Fibroblast of skin of scalp (primary cell): Measurements from ENCODE around the gene OXCT2.
"Not testable (repeated sequence)": the region's sequence is repeated elsewhere in the genome, so short reads cannot be mapped to it uniquely, and the experiment has no call there.

Experiments
- DNase-seq: peaks from one replicate; pipeline ENCODE4 v3.0.0-alpha.2; 2013

OXCT2 gene

DNA sequence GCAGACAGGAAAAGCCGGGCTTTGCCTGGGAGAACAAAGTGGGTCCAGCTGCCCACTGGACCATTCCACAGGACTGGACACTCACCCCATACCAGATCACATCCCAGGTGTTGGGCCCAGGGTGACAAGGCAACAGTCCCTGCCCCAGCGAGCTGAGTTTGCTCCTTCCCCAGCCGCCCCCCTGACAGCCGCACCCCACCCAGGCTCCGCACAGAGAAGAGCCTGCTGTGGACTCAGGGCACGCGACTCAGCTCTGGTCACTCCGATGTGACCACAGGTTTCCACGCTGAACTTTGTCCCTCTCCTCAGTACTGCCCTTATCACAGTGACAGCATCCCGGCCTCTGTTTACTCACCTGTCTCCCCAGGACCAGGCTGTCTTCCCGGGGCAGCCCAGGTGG lies 16.3 kb upstream of the OXCT2 start:
- no peak for DNase-seq

DNA sequence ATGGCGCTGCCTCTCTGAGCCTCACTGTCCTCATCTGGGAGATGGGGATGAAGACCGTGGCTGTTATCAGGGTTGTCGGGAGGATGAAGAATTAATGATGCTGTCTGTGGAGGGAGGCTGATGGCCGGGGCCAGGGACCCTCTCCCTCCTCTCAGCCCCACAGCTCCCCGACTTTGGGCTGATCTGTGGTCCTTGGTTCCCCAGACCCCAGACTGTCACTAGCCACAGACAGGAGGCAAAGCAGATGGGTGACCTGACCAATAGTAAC lies 15.9 kb upstream of the OXCT2 start:
- DNase-seq, result not testable (repeated sequence)

DNA sequence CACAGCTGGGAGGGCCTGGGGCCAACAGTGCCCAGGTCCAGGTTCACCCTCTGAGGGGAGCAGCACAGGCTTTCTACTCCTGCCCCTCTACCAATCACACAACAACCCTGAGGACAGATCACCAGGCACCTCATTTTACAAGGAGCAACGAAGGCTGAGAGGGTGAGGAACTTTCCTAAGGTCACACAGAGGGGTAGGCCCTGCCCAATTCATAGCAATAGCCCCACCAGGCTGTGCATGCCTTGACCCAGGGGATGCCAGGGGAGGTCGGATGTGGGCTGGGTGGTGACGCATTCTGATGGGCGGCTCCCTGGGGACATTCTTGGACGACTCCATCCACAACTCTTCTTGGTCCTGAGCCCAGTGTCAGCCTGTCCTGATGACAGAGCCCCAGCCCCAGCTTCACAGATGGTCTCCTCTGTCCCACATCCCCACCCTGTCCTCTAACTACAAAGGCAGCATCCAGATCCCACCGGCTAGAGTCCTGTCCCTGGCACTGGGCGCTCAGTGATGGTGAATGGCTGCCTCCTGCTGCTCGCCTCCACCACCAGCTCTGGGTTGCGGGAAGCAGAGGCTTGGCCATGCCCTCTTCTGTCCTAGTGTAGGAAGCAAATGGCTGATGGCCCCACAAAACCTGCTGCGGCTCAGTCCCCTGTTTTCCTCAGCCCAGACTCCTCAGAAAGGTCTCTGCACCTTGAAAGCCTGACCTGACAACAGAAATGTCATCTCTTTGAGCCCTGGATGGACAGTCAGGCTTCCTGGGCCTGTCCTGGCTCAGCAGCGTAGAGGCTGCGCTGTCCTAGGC lies 15.4 kb upstream of the OXCT2 start:
- peak; percentile 9 for DNase-seq

DNA sequence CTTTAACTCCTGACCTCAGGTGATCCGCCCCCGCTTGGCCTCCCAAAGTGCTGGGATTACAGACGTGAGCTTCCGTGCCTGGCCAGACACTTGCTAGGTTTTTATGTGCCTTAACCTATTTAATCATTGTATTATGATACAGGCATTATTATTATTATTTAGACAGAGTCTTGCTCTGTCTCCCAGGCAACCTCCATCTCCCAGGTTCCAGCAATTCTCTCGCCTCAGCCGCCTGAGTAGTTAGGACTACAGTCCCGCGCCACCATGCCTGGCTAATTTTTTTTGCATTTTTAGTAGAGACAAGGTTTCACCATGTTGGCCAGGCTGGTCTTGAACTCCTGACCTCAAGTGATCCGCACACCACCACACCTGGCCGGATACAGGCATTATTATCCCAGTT lies 11.5 kb upstream of the OXCT2 start:
- not testable (repeated sequence) for DNase-seq

DNA sequence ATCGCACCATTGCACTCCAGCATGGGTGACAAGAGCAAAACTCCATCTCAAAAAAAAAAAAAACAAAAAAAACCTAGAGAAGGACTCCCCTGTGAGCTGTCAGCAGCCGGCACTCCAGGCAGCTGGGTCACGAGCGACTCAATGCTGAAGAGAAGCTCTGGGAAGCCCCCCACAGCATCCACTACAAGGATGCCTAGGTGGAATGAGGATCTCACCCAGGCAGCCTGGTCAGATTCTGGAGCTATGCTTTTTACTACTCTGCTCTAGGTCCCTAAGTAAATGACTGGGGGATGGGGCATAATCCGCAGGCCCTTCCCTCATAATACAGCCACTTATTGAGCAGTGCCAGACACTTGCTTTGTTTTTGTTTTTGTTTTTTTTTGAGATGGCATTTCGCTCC lies 11.0 kb upstream of the OXCT2 start:
- no peak for DNase-seq

DNA sequence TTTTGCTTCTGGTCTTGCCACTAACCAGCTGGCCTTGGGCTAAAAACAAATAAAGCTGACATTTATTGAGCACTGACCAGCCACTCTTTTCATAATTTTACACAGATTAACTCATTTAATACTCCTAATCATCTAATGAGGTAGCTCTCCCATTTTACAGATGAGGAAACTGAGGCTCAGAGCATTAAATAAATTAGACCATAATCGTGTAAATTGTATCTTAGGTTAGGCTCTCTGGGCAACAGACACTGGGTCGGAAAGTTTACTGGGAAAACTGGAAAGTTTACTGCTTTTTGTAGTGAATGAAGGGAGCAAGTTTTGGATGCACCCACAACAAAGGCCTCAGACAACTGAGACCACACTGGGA lies 10.2 kb upstream of the OXCT2 start:
- DNase-seq, result no peak

DNA sequence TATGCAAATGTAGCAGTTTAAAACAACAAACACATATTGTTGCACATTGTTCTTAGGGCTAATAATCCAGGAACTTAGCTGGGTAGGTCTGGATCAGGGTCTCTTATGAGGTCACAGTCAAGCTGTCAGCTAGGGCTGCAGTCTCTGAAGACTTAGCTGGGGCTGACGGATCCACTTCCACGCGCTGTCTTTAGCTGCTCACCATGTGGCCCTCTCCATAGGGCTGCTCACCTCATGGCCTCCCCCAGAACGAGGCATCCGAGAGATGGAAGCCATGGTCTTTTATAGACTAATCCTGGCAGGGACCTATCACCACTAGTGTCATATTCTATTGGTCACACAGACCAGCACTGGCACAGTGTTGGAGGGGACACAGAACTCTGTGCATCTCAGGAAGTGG lies 8.7 kb upstream of the OXCT2 start:
- no peak for DNase-seq

DNA sequence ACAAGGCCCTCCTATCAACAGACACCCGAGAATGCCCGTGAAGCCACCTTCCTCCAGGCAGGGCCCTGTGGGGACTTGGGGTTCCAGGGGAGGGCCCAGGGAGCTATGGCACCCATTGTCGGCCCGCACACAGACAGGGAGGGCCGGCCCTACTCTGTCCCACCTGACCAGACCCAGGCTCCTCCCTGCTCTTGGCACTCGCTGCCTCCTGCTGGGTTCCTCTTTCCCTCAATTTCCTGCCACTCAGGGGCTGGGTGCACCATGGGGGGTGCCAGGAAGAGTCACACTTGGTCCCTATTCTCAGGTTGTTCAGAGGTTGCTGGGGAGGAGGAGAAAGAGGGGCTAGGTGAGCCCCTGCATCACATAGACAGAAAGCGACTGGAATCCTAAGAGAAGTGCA lies 8.0 kb upstream of the OXCT2 start:
- no peak for DNase-seq

DNA sequence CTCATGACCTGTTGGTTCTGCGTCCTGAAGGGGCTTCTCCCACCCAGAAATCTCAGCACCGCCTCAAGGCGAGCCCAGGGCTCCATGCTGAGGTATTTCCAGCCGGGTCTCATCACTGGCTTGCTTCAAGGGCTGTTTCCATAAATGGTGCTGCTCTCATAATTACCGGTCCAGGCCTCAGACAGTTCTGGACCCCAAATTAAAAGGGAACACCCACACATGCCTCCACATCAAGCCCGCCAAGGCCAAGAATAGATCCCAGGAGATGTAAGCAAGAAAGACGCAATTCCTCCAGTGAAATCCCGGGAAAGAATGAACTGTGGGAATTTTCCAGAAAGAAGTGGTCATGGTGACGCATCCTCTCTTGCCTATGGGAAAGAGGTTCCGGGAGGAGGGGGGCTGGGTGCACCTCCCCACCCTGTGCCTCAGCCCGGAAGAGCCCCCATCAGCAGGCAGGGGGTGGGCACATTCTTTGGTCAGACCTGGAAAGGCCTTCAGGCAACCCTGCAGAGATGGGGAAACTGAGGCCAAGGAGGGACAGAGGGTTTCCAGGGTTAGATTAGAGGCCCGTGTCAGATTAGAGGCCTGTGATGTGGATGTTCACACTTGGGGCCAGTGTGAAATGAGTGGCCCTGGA lies 7.4 kb upstream of the OXCT2 start:
- not testable (repeated sequence) for DNase-seq

DNA sequence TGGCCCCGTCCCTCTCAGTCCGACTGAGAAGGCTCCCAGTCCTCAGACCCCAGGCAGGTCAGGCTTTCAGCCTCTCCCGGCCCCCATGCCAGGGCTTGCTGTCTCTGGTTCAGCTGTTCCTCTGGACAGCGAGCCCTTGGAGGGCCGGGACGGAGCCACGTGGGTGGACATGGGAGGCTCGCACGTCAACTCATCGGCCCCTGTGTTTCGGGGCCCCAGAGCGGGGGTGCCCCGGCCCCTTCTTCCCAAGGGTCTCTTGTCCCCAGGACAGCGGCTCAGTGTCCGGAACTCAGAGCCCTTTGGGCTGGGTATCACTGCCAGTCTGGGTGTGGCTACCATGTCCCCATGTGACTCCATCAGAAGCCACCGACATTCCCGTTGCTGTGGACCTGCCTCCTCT lies 6.7 kb upstream of the OXCT2 start:
- not testable (repeated sequence) for DNase-seq

DNA sequence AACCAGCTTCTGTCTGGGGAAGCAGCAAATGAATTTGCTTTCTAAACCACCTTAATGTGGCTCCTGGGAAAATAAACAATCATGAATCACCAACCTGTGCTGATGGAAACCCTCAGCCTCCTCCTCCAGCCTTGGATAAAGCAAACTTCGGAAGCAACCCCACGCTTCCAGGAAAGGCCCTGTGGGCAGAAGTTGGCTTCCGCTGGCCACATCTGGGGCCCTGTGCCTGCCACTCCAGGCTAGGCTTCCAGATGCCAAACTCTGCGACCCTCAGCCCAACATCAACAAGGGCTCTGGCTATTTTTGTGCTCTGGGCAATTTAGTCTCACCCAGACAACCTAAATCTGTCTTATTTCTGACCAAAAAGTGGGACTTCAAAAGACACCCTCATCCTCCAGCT lies 6.2 kb upstream of the OXCT2 start:
- DNase-seq, result no peak

DNA sequence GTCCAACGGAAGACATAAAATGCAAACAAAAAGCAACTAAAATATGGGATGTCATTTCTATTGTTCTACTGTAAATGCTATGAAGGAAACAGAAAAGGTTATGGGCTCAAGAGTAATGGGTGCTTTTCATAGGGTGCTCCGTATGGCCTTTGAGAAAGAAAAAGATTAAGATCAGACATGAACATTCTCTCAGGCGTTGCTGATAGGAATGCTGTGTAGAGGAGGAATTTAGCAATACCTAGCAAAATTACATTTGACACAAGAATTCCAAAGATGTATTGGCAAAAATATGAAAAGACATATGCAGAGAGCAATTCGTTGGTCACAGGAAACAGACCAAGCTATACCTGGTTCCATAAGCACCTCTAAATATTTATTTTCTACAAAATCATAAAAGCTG lies 5.7 kb upstream of the OXCT2 start:
- DNase-seq, result no peak

DNA sequence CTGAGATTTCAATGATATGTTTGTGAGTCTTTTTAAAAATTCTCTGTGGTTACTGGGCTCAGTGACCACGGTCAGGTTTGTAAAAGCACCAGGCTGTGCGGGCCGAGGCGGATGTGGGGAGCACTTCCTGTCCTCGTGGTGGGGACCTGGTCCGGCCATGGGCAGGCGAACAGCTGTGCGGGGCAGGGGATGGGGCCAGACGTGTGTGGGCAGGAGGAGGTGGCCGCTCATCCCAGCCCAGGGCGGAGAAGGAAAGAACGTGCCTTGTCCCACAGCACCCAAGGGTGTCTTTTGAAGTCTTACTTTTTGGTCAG lies 5.2 kb upstream of the OXCT2 start:
- no peak for DNase-seq

DNA sequence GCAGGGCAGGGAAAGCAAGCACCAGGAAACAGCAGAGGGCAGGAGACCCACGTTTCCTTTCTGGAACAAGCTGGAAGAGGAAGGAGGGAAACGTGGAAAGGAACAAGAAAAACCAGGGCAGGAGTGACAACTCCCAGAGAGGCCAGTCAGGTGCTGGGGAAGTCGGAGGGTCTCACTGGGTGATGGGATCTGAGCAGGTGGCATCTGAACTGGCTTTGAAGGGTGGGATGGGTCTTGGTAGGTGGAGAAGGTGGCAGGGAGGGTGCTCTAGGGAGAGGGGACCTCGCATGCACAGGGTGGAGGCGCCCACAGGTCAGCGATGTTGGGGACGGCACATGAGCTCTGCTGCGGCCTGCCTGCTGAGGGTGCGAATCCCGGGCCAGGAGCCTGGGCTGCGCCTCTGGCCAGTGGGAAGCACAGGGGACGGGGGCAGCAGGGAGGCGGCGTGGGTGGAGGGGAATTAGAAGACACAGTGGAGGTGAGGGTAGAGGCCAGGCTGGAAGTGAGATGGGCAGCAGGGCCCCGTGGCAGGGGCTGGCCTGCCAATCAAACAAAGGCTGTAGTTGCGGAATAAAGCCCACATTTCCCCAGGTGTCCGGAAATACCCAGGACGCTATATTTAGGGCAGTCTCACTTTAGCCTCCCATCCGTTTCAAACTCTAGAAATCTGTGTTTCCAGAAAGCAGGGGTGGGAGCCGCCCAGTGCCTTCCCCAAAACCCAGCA lies 4.7 kb upstream of the OXCT2 start:
- DNase-seq, result not testable (repeated sequence)

DNA sequence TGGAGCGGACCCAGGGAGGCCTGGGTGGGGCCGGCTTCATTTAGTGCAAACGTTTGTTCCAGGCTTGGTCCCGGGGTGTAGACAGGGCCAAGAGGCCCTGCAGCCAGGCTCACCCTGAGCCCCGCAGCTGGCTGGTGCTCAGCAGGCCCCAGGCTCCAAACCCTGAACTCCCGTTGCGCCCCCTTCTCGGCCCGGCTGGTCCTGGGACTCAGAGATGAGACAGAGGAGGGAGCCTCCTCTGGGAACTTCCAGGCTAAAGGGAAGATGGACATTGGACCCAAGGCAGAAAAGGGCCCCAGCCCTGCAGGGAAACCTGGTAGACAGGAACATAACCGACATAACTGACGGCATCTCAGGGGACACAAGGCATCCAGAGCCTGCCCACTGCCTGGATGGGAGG lies 4.0 kb upstream of the OXCT2 start:
- not testable (repeated sequence) for DNase-seq

DNA sequence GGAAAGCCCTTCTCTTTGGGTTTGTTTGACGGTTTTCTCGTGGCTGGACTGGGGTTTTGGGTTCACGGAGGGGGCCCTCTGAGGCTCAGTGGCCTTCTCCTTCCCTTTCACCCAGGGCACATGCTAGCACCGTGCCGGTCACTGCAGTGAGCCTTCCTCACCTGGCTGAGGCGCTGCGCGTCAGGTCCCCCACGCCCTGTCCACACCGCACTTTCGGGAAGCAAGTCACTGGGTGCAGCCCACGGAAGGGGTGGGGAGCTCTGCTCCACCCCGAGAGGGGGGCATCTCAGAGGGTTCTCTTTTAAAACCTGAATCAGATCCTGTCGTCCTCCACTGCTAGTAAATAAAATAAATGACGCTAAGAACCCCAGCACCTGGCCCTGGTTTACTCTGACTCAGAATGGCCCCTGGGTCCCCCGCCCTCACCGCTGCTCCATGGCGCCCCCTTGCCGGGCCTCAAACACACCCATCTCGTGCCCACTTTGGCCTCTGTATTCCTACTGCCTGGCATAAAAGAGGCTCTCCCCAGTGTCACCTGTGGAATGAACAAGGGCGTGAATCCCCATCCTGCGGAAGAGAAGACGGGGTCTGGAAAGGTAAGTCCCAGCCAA lies 2.3 kb upstream of the OXCT2 start:
- not testable (repeated sequence) for DNase-seq

DNA sequence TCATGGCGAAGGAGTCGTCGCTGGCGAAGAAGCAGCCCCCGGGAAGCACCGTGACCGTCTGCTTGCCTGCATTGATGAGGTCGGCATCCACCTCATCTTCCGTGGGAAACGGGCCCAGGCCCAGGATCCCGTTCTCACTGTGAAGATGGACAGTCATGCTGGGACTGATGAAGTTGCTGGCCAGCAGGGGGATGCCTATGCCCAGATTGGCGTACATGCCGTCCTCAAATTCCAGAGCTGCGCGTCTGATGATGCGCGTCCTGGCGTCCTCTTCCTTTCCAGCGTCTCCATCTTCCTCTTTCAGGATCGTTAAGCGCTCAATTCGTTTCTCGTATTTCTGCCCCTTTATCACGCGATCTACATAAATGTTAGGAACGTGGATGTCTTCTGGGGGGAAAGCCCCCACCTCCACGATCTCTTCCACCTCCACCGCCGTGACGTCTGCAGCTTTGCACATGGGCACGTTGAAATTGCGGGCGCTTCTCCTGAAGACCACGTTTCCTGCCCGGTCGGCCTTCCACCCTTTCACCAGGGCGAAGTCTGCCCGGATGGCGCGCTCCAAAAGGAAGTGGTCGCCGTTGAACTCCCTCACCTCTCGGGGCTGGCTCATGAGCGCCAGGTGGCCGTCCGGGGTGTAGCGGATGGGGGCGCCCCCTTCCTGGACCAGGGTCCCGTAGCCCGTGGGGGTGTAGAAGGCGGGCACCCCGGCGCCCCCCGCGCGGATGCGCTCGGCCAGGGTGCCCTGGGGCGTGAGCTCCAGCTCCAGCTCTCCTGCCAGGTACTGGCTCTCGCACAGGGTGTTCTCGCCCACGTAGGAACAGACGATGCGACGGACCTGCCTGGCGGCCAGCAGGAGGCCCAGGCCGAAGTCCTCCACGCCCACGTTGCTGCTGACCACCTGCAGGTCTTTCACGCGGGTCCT lies 787 bp downstream of the OXCT2 start:
- DNase-seq, result not testable (repeated sequence)

DNA sequence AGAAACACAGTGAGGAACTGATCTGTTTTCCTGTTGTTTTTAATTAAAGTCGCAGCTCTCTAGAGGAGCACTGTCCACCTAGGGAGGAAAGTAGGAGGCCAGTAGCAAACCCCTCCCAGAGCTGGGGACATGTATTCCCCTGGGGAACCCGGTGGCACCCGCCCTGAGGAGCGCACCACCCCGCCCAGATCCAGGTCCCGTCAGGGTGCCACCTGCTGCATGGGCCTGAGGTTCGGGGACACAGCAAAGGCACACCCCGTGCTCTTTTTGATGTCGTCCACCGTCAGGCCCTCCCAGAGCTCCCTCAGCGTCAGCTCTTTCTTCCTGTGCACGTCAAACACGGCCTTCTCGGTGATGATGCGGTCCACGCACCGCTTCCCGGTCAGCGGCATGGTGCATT lies 1.6 kb downstream of the OXCT2 start:
- DNase-seq, result not testable (repeated sequence)

DNA sequence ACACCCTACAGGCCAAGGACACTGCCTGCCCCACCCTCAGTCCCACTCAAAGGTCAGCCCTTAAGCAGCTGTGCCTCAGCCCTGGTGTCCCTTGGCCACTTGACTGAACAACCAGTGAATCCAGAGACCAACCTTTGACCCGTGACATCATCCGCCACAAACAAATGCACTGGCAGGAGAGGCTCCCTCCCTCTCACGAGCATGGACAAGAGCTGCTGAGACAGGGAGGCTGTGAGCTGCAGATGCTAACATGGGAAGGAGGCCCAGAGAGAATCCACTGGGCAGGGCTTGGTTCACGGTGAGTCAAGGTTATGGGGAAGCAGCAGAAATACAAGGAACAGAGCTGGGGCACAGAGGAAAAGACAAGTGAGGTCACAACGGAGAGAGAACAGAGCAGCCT lies 4.7 kb downstream of the OXCT2 start:
- DNase-seq, result not testable (repeated sequence)

DNA sequence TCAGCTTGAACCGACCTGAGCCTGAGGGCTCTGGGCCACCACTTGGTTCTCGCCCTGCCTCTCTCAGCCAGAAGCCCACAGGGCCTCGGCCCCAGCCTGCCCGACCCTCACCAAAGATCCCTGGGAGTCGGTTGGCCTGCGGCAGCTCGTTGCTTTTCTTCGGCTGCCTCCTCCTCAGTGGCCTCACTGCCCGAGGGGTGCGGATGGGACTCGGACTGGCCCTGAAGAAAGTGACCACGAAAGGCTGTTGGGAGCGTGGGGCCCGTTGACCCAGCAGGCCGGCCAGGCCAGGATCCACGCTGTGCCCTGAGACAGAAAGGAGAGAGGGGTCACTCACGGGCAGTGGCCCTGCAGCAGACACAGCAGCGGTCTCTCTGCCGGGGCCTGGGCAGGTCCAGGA lies 6.6 kb downstream of the OXCT2 start:
- DNase-seq, result not testable (repeated sequence)

DNA sequence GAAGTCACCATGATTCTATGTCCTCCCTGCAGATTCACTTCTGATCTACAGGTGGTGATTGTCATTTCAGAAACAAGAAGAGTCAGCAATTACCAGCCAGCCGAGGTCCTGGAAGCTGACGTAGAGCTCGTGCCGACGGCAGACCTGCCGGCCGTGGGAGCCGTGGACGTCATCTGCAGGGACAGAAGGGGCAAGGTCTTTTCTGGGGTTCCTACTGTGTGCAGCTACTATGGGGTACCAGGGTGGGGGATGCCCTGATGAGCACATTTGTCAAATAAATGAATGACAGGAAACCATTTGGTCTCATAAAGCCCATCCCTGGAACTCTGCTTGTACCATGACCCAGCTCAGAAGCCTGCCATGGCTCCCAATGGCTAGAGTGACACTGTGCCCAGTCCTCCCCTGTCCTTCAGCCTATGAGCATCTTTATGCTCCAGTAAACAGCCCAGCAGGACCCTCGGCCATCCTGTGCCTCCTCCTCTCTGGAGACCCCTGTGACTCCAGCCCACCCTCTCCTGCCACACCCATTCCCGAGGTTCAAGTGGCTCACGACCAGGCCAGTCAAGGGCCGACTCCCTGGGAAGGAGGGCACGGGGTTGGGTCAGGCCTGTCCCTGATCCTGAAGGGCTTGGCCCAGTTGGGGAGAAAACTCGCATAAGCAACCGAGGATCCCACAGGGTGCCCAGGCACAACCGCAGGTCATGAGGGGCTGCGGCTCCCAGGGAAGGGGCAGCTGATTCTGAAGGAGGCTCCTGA lies 7.4 kb downstream of the OXCT2 start:
- not testable (repeated sequence) for DNase-seq
